H1 (cell line): ENCODE data around the gene TMEM52B. TPM values are rescaled to one million over a fixed set of nuclear protein-coding genes. Genes with fewer than 3 reads are reported as not detected.

Experiments
- CBX5 ChIP-seq: fragments of 300-800, 300-1000 bp; sonication (generic); IDR thresholded peaks from 2 replicates; pipeline ENCODE4 v1.7.1; 2016; ENCODE audit warnings: antibody characterized with exemption, low read length, low read depth
- CHD7 ChIP-seq: fragments of 300-600 bp; sonication (generic); IDR thresholded peaks from 2 replicates; pipeline ENCODE4 v1.7.1; 2012; ENCODE audit warnings: low read length, moderate library complexity, mild to moderate bottlenecking, inconsistent platforms; ENCODE audit not compliant: insufficient replicate concordance
- EP300 ChIP-seq, 2 experiments: IDR thresholded peaks; 1 replicate in 1 of 2; 2 replicates in 1 of 2; pipeline ENCODE4 v1.6.1; 2011 to 2012; ENCODE audit warnings: low read depth in 2 of 2, low read length in 2 of 2, mild to moderate bottlenecking in 2 of 2, borderline replicate concordance in 1 of 2, inconsistent platforms in 1 of 2, moderate library complexity in 1 of 2
- JUN ChIP-seq: IDR thresholded peaks from 2 replicates; pipeline ENCODE4 v1.6.1; 2011; ENCODE audit warnings: low read depth, mild to moderate bottlenecking, improper control_type of control experiment, low read length
- KDM4A ChIP-seq: IDR thresholded peaks from one replicate; pipeline ENCODE4 v1.7.1; 2012; ENCODE audit warnings: low read depth, mild to moderate bottlenecking, moderate library complexity, low read length, inconsistent platforms; ENCODE audit not compliant: severe bottlenecking
- SIX5 ChIP-seq: IDR thresholded peaks from 2 replicates; pipeline ENCODE4 v1.6.1; 2011; ENCODE audit warnings: mild to moderate bottlenecking, low read depth, low read length
- SRF ChIP-seq: IDR thresholded peaks from 2 replicates; pipeline ENCODE4 v1.6.1; 2011; ENCODE audit warnings: mild to moderate bottlenecking, low read depth, low read length, moderate library complexity
- YY1 ChIP-seq: IDR thresholded peaks from 2 replicates; pipeline ENCODE4 v1.6.1; 2011; ENCODE audit warnings: low read depth, mild to moderate bottlenecking, low read length
- ZNF274 ChIP-seq: IDR thresholded peaks from 2 replicates; pipeline ENCODE4 v1.7.0; 2012; ENCODE audit warnings: low read length, borderline replicate concordance; ENCODE audit errors: extremely low read depth
- polyA plus RNA-seq, 7 experiments: library from polyadenylated mRNA; depleted of rRNA in 3 of 7; stranded (reverse) in 5 of 7; unstranded in 2 of 7; fragments of >200 nt in 5 of 7; fragments of 200-250 nt in 2 of 7; gene quantifications; 1 replicate in 5 of 7; 2 replicates in 1 of 7; 4 replicates in 1 of 7; pipeline versions ENCODE4 v1.2.1 to v1.2.3, GENCODE V29; 2011 to 2013; ENCODE audit warnings: missing spikeins in 2 of 7, mixed read lengths in 2 of 7
- total RNA-seq: library from RNA; stranded (reverse); fragmentation: NEBNext Ultra II Directional; extraction: Animal tissue kit (Norgen Biotek cat#: 25700); gene quantifications from 2 replicates; pipeline ENCODE4 v1.2.1, GENCODE V29; 2021

Gene TMEM52B
- total and polyA plus RNA-seq, 2 of the 8 experiments (the other 6 are each of a cell fraction or from before 2014, with no cell fraction given): not detected

- TF ChIP-seq CHD7 (no peak), SRF (no peak), EP300 (IDR thresholded peaks at IDR 0.05; ENCODE audit: borderline replicate concordance in 1 of 2, low read depth in 2 of 2, low read length in 2 of 2) (no peak), CBX5 (no peak), KDM4A (no peak), SIX5 (no peak), ZNF274 (no peak), YY1 (no peak), JUN (no peak)
Measured at GRCh38 chr12:10194160-10194670, 15.4 kb downstream of the TMEM52B start (continued).
